Mucosa of descending colon (tissue), 3 donors: ENCODE results near the gene MICAL3. TPM values are rescaled to one million over a fixed set of nuclear protein-coding genes. Genes with fewer than 3 reads are reported as not detected.
"Not testable (repeated sequence)": the region's sequence is repeated elsewhere in the genome, so short reads cannot be mapped to it uniquely, and the experiment has no call there.

ENCODE experiments used
- ATAC-seq: fragments of 200-7000 bp; cut with Tn5 transposase; one replicate; pipeline ENCODE4 v1.9.1; 2020; ENCODE audit warnings: mild to moderate bottlenecking, moderate library complexity
- DNase-seq, 3 donors: peaks; one replicate each; pipeline ENCODE4 v3.0.0-alpha.2; 2020
- H3K36me3 ChIP-seq: fragments of 200-600 bp; one replicate; pipeline ENCODE4 v1.8.0; 2021; ENCODE audit warnings: low read depth, mild to moderate bottlenecking
- H3K4me1 ChIP-seq: fragments of 200-600 bp; one replicate; pipeline ENCODE4 v1.8.0; 2021; ENCODE audit warnings: low read depth, mild to moderate bottlenecking
- H3K4me3 ChIP-seq: fragments of 200-600 bp; one replicate; pipeline ENCODE4 v1.8.0; 2021; ENCODE audit warnings: mild to moderate bottlenecking
- H3K9me3 ChIP-seq: fragments of 200-600 bp; one replicate; pipeline ENCODE4 v1.8.0; 2021; ENCODE audit warnings: mild to moderate bottlenecking
- intact Hi-C, 2 donors: fragments of 100-400 bp; cut with DNase I in 1 of 2; cut with micrococcal nuclease in 1 of 2; formaldehyde crosslinking; loops; one replicate each; pipeline versions ENCODE4 v1.11.0 to v1.11.1; 2022; cut with DNase I, micrococcal nuclease
- total RNA-seq, 3 donors: library from RNA; stranded (reverse); fragmentation: NEBNext Ultra II Directional in 2 of 3; extraction: Animal tissue kit (Norgen Biotek cat#: 25700) in 2 of 3; gene quantifications; one replicate each; pipeline versions ENCODE4 v1.2.1 to v1.2.4, GENCODE V29; 2021 to 2023
- TF ChIP-seq, protein P1 (sequence below): fragments of 200-600 bp; IDR thresholded peaks from one replicate; pipeline ENCODE4 v1.8.0; 2022; ENCODE audit warnings: antibody characterized with exemption, mild to moderate bottlenecking
- donor health status: DM: no; HTN: no; CAD: no; lungs with moderate emphysema.
- donor health status: DM: no; HTN: no; CAD: no.
- donor health status: DM: no; HTN: yes; CAD: no.

Gene MICAL3
- total RNA-seq, 3 donors from 2014 or later, result 75.8 to 135 (median 129) TPM

DNA sequence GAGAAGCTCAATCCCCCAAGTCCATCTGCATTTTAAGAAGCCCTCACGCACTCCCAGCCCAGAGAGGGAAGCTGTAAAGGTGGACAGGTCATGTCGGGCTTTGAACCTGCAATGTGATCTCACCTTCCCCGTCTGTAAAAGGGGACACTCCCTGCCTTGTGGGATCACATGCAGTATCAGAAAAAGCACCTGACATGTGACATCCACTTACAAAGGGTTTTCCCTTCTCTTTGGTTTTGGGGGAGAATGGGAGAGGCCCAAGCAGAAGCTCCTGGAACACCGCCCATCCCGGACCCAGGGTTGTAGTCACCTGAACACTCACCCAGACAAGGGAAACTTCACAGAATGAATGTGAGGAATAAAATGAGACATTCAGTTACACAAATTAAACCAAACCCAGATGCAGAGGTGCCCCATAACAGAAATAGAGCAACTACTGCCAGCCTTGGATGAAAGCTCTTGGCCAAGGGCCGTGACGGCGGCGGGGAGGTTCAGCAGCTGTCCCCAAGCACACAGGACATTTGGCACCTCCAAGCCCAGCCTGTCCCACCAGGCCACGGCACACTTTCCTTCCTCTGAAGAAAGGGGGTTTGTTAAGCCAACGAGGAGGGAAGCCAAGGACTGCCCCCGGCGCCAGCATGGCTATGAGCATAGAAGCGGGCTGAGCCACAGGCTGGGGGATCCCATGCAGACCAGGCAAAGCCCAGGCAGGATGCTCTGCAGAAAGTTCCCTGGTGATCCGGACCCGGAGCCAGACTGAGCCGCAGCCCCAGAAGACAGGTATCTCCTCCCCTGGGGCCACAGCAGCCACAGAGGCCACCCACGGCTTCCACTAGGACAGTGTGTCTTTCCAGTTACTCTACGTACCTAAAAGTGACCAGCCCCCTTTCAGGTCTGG is 253.9 kb downstream of the MICAL3 start:
- intact Hi-C loops, result no loop called here
- DNase-seq, result no peak
- ATAC-seq, result no peak
- no peaks in the 10 kb centered on the region for H3K9me3 ChIP-seq
- no peaks in the 10 kb centered on the region for H3K36me3 ChIP-seq
- TF ChIP-seq, protein P1, sequence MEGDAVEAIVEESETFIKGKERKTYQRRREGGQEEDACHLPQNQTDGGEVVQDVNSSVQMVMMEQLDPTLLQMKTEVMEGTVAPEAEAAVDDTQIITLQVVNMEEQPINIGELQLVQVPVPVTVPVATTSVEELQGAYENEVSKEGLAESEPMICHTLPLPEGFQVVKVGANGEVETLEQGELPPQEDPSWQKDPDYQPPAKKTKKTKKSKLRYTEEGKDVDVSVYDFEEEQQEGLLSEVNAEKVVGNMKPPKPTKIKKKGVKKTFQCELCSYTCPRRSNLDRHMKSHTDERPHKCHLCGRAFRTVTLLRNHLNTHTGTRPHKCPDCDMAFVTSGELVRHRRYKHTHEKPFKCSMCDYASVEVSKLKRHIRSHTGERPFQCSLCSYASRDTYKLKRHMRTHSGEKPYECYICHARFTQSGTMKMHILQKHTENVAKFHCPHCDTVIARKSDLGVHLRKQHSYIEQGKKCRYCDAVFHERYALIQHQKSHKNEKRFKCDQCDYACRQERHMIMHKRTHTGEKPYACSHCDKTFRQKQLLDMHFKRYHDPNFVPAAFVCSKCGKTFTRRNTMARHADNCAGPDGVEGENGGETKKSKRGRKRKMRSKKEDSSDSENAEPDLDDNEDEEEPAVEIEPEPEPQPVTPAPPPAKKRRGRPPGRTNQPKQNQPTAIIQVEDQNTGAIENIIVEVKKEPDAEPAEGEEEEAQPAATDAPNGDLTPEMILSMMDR, result no peak
- peaks cover 35% of the 10 kb centered on the region for H3K4me1 ChIP-seq
- H3K4me3 ChIP-seq, result no peak overlapping the region

- H3K36me3 ChIP-seq, result no peaks in the 10 kb centered on the region
- ATAC-seq (peak; percentile 70), DNase-seq (peak; percentile 71 to 83 (median 82))
- intact Hi-C loops, result no loop called here
- TF ChIP-seq, protein P1, result no peak
- no peaks in the 10 kb centered on the region for H3K9me3 ChIP-seq
- no peak overlapping the region for H3K4me3 ChIP-seq
- peaks cover 35% of the 10 kb centered on the region for H3K4me1 ChIP-seq
Measured at GRCh38 chr22:17769716-17770082, 254.7 kb downstream of the MICAL3 start.

GRCh38 chr22:17769013-17769715 is 255.2 kb downstream of the MICAL3 start:
- DNase-seq (no peak), ATAC-seq (no peak)
- TF ChIP-seq, protein P1, result no peak
- Histone ChIP-seq H3K36me3 (no peaks in the 10 kb centered on the region), H3K4me3 (no peak overlapping the region), H3K4me1 (peaks cover 35% of the 10 kb centered on the region), H3K9me3 (no peaks in the 10 kb centered on the region)
- intact Hi-C loops, result no loop called here

DNA sequence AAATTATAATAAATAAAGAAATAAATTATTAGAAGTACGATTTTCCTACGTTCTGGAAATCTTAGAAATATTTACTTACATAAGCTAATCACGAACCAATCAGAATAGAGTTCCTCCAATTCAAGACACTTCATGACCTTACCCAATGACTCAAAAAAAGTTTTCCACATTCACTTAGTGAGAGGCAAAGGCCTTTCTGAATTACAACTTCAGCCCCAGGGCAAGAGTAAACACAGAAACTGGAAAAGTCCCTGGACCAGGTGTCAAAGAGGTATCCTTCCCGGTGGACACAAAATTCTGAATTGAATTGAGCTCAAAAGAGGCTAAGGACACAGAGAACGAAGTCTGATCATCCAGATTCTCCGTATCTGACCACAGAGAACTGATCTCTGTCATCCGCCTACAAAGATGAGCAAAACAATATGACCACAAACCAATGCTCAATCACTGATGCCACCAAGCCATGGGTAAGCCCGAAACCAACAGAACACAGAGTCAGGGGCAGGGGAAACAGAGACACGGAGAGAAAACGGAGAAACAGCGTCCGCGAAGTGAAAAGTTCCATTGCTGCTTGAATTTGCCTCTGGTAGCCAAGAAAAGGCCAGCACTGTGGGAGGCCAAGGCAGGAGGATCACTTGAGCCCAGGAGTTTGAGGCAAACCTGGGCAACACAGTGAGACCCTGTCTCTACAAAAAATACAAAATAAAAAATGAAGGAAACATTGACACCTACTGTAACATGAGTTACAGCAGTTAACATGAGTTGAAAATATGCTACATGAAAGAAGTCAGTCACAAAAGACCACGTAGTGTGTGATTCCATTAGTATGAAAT is 256.9 kb downstream of the MICAL3 start:
- H3K4me1 ChIP-seq, result peaks cover 24% of the 10 kb centered on the region
- DNase-seq (no peak), ATAC-seq (no peak)
- no peaks in the 10 kb centered on the region for H3K36me3 ChIP-seq
- no peak overlapping the region for H3K4me3 ChIP-seq
- TF ChIP-seq, protein P1, result no peak
- H3K9me3 ChIP-seq, result no peaks in the 10 kb centered on the region
- intact Hi-C loops, result no loop called here

DNA sequence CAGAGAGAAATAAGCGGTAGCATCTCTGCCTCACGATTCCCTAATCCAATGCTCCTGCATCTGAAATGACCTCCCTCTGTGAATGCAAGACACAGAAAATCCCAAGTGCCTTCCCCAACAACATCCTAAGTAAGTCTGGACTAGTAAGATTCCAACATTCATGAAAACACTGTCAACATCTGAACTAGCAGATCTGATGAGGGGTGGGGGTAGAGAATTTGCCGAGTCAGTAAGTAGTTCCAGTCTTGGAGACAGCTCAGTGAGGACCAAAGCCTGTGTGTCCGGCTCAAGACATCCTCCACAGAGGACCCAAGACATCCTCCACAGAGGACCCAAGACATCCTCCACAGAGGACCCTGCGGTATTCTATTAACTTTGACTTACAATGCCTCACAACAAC is 259.5 kb downstream of the MICAL3 start:
- H3K9me3 ChIP-seq, DNase-seq, intact Hi-C loops, H3K4me3 ChIP-seq, H3K36me3 ChIP-seq, ATAC-seq: not testable (repeated sequence)
- peaks cover 15% of the 10 kb centered on the region for H3K4me1 ChIP-seq
